Small intestine (tissue), 7 donors: ENCODE measurements around the gene RNASEH2A. TPM values are rescaled to one million over a fixed set of nuclear protein-coding genes. Genes with fewer than 3 reads are reported as not detected.
"Not testable (repeated sequence)": the region's sequence is repeated elsewhere in the genome, so short reads cannot be mapped to it uniquely, and the experiment has no call there.

ENCODE experiments used
- DNase-seq, 2 donors: peaks; one replicate each; pipeline versions ENCODE4 v3.0.0 to v3.0.0-alpha.2; 2013
- FAIRE-seq: peaks from 2 replicates; lab custom pipeline; 2012; peaks lifted over from hg19 to GRCh38; lab: Jason Lieb, UNC
- H3K27ac ChIP-seq, 3 donors: one replicate each; pipeline ENCODE4 v1.5.1; 2013; ENCODE audit warnings: low read length in 2 of 3, mild to moderate bottlenecking in 2 of 3, control low read depth in 1 of 3, inconsistent platforms in 1 of 3, low read depth in 1 of 3, moderate library complexity in 1 of 3
- H3K27me3 ChIP-seq, 3 donors: one replicate each; pipeline ENCODE4 v1.6.1; 2013; ENCODE audit warnings: low read length in 3 of 3, inconsistent platforms in 1 of 3; ENCODE audit not compliant: control insufficient read depth in 3 of 3, insufficient read depth in 3 of 3
- H3K36me3 ChIP-seq, 3 donors: one replicate each; pipeline ENCODE4 v1.6.1; 2013; ENCODE audit warnings: low read length in 3 of 3, inconsistent platforms in 1 of 3, low read depth in 1 of 3, mild to moderate bottlenecking in 1 of 3, moderate library complexity in 1 of 3; ENCODE audit not compliant: control insufficient read depth in 3 of 3, insufficient read depth in 2 of 3
- H3K4me1 ChIP-seq, 3 donors: one replicate each; pipeline ENCODE4 v1.6.1; 2013; ENCODE audit warnings: low read length in 2 of 3, inconsistent platforms in 1 of 3, low read depth in 1 of 3, mild to moderate bottlenecking in 1 of 3, moderate library complexity in 1 of 3; ENCODE audit not compliant: control insufficient read depth in 3 of 3, insufficient read depth in 2 of 3
- H3K4me3 ChIP-seq, 3 donors: one replicate each; pipeline ENCODE4 v1.5.1; 2013; ENCODE audit warnings: low read length in 3 of 3, control low read depth in 1 of 3, inconsistent platforms in 1 of 3, low read depth in 1 of 3, mild to moderate bottlenecking in 1 of 3, moderate library complexity in 1 of 3
- H3K9me3 ChIP-seq, 2 donors: one replicate each; pipeline ENCODE4 v1.6.1; 2013; ENCODE audit warnings: low read depth in 1 of 2, low read length in 1 of 2; ENCODE audit not compliant: control insufficient read depth in 2 of 2, insufficient read depth in 1 of 2
- WGBS, 3 donors: extraction: QIAGEN DNeasy Blood & Tissue Kit; methylation state at CpG; one replicate each; pipeline ENCODE4 v1.1.7; 2013; 5-methylcytosine and 5-hydroxymethylcytosine counted together
- polyA plus RNA-seq, 4 donors: library from polyadenylated mRNA; stranded (reverse) in 3 of 4; unstranded in 1 of 4; fragments of 200-250 nt in 3 of 4; fragments of 120-200 nt in 1 of 4; gene quantifications; one replicate each; pipeline versions ENCODE4 v1.2.1 to v1.2.3, GENCODE V29; 2013
- donor health status: healthy with polysubstance abuse.
- donor health status: control.
- donor health status: control.
- donor health status: Bipolar disorder and iron deficiency.
- donor health status: healthy.

RNASEH2A gene
- polyA plus RNA-seq, 4 donors: 3.1 to 22.3 (median 12.8) TPM

- H3K27ac ChIP-seq: no peak overlapping the region
- DNase-seq: no peak
- FAIRE-seq: no peak
- no peaks in the 10 kb centered on the region for H3K36me3 ChIP-seq
- H3K4me1 ChIP-seq: peaks cover 0 to 11% (median 0%) of the 10 kb centered on the region in 3 donors
- peaks cover 0 to 69% (median 27%) of the 10 kb centered on the region in 3 donors for H3K27me3 ChIP-seq
- no peak overlapping the region for H3K4me3 ChIP-seq
- WGBS, 3 donors: 75 to 85% (median 78%) methylated on average over 11 of the region's 11 CpGs
- no peaks in the 10 kb centered on the region for H3K9me3 ChIP-seq
These were observed 36.9 kb downstream of the RNASEH2A start for GRCh38 chr19:12843328-12843727.

- no peak overlapping the region for H3K4me3 ChIP-seq
- H3K36me3 ChIP-seq: no peaks in the 10 kb centered on the region
- no peaks in the 10 kb centered on the region for H3K9me3 ChIP-seq
- 66 to 81% (median 67%) methylated on average over 3 of the region's 3 CpGs for WGBS, 3 donors
- H3K27ac ChIP-seq: no peak overlapping the region
- peaks cover 0 to 11% (median 0%) of the 10 kb centered on the region in 3 donors for H3K4me1 ChIP-seq
- FAIRE-seq (no peak), DNase-seq (no peak)
- H3K27me3 ChIP-seq: peaks cover 0 to 61% (median 24%) of the 10 kb centered on the region in 3 donors
These were observed 37.8 kb downstream of the RNASEH2A start for GRCh38 chr19:12843999-12844732.

GRCh38 chr19:12846613-12847012 is 40.2 kb downstream of the RNASEH2A start:
- H3K9me3 ChIP-seq, FAIRE-seq, H3K4me1 ChIP-seq, H3K4me3 ChIP-seq, H3K27ac ChIP-seq, DNase-seq, H3K36me3 ChIP-seq: not testable (repeated sequence)
- H3K27me3 ChIP-seq: peaks cover 0 to 37% (median 9%) of the 10 kb centered on the region in 3 donors
- WGBS, 3 donors: 71 to 82% (median 78%) methylated on average over 7 of the region's 7 CpGs

GRCh38 chr19:12847159-12848139 is 41.1 kb downstream of the RNASEH2A start:
- FAIRE-seq (no peak), DNase-seq (peak; percentile 72 to 91)
- Histone ChIP-seq H3K27me3 (peaks cover 0 to 31% (median 4%) of the 10 kb centered on the region in 3 donors), H3K36me3 (no peaks in the 10 kb centered on the region), H3K4me1 (peaks cover 0 to 7% (median 0%) of the 10 kb centered on the region in 3 donors), H3K27ac (no peak overlapping the region), H3K4me3 (no peak overlapping the region), H3K9me3 (no peaks in the 10 kb centered on the region)
- 9 to 12% (median 11%) methylated on average over 53 to 69 of the region's 69 CpGs for WGBS, 3 donors

GRCh38 chr19:12856653-12857052 is 50.3 kb downstream of the RNASEH2A start:
- H3K4me1 ChIP-seq: no peaks in the 10 kb centered on the region
- H3K27me3 ChIP-seq: no peaks in the 10 kb centered on the region
- H3K9me3 ChIP-seq: no peaks in the 10 kb centered on the region
- no peaks in the 10 kb centered on the region for H3K36me3 ChIP-seq
- no peak overlapping the region for H3K4me3 ChIP-seq
- no peak for DNase-seq
- no peak overlapping the region for H3K27ac ChIP-seq
- no peak for FAIRE-seq
- 42 to 65% (median 47%) methylated on average over 1 of the region's 1 CpG for WGBS, 3 donors

DNA sequence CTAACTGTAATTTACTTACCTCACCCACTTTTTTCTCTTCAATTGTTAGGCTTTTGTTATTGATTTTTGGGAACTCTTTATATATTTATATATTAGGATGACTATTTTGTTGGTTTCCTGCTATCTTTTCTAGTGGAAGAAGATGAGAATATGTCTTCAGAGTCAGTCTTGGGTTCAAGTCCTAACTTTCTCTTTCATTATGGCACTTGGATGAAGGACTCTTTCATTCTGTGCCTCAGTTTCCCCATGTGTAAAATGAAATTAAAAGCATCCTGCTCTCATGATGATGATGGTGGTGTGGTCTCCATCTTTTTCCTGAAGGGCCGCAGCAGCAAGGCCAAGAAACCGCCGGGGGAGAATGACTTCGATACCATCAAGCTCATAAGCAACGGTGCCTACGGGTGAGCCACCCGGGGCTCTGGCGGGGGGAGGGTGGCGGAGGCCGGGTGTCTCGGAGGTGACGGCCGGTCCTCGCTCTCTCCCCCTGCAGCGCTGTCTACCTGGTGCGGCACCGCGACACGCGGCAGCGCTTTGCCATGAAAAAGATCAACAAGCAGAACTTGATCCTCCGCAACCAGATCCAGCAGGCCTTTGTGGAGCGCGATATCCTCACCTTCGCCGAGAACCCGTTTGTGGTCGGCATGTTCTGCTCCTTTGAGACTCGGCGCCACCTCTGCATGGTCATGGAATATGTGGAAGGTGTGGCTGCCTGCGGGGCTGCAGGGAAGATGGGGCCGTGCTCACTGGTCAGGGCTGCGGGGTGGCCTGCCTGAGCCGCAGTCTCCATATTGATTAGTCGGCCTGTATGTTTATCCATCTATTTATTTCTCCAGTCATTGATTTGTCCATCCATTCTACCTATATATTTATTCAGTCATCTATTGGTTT is 51.9 kb downstream of the RNASEH2A start:
- Histone ChIP-seq H3K4me1 (no peaks in the 10 kb centered on the region), H3K27me3 (no peaks in the 10 kb centered on the region), H3K36me3 (no peaks in the 10 kb centered on the region), H3K9me3 (no peaks in the 10 kb centered on the region), H3K4me3 (no peak overlapping the region), H3K27ac (no peak overlapping the region)
- FAIRE-seq (no peak), DNase-seq (no peak)
- WGBS, 3 donors: 92 to 94% (median 93%) methylated on average over 35 of the region's 35 CpGs

DNA sequence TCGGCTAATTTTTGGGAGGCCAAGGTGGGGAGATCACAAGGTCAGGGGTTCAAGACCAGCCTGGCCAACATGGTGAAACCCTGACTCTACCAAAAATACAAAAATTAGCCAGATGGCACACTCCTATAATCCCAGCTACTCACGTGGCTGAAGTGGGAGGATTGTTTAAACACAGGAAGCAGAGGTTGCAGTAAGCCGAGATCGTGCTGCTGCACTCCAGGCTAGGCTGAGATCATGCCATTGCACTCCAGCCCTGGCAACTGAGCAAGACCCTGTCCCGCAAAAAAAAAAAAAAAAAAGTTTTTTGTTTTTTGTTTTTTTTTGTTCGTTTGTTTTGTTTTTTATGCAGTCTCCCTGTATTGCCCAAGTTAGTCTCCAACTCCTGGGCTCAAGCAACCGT is 53.2 kb downstream of the RNASEH2A start:
- no peaks in the 10 kb centered on the region for H3K36me3 ChIP-seq
- no peak for FAIRE-seq
- WGBS, 3 donors: 59 to 61% (median 60%) methylated on average over 6 to 7 of the region's 7 CpGs
- H3K4me3 ChIP-seq: no peak overlapping the region
- no peak overlapping the region for H3K27ac ChIP-seq
- DNase-seq: no peak
- H3K27me3 ChIP-seq: no peaks in the 10 kb centered on the region
- no peaks in the 10 kb centered on the region for H3K4me1 ChIP-seq
- H3K9me3 ChIP-seq: no peaks in the 10 kb centered on the region
